ENCODE measurements around the gene THOC5. TPM values are rescaled to one million over a fixed set of nuclear protein-coding genes. Genes with fewer than 3 reads are reported as not detected.
"Not testable (repeated sequence)": the region's sequence is repeated elsewhere in the genome, so short reads cannot be mapped to it uniquely, and the experiment has no call there.

The THOC5 gene
- total and polyA plus RNA-seq, 2 experiments from 2014 or later: 24.6 to 53.4 TPM

GRCh38 chr22:29594447-29594846 is 40.9 kb upstream of the THOC5 start:
- H3K79me2 ChIP-seq (replicated peaks; ENCODE audit: insufficient read depth); H3K4me1 Mint-ChIP-seq; H3K36me3 Mint-ChIP-seq (ENCODE audit: low read depth); H3K9me3 Mint-ChIP-seq; ATAC-seq; H4K20me1 ChIP-seq (replicated peaks; ENCODE audit: insufficient read depth); H3K4me3 ChIP-seq; H2AFZ ChIP-seq; H3K4me2 ChIP-seq; H3K36me3 ChIP-seq (ENCODE audit: insufficient read depth); H3K27me3 Mint-ChIP-seq (ENCODE audit: insufficient read depth, low read depth, poor library complexity); H3K27ac ChIP-seq (ENCODE audit: low read depth); H3F3A ChIP-seq (replicated peaks; ENCODE audit: low read depth); H3K4me1 ChIP-seq (ENCODE audit: insufficient read depth); H3K27ac Mint-ChIP-seq; DNase-seq (ENCODE audit: low spot score); H3K9me2 ChIP-seq (ENCODE audit: insufficient read depth); H3K4me3 Mint-ChIP-seq: not testable (repeated sequence)
- peaks cover 29% of the 10 kb centered on the region for H3K27me3 ChIP-seq (ENCODE audit: insufficient read depth)

- H2AFZ ChIP-seq: peak overlapping the region; percentile 63; the same call in 1 of the 2 replicates
- Mint-ChIP-seq H3K27ac (no peak overlapping the region), H3K9me3 (peaks cover 3% of the 10 kb centered on the region; the same call in 1 of the 3 replicates), H3K4me1 (peaks cover 3% of the 10 kb centered on the region; the same call in 1 of the 3 replicates), H3K4me3 (no peak overlapping the region), H3K27me3 (ENCODE audit: insufficient read depth, low read depth, poor library complexity) (no peaks in the 10 kb centered on the region), H3K36me3 (ENCODE audit: low read depth) (no peaks in the 10 kb centered on the region)
- TF ChIP-seq ETS1 (IDR thresholded peaks at IDR 0.05): no peak
- TF ChIP-seq CREB1 (CRISPR knock-in tag; IDR thresholded peaks at IDR 0.05; ENCODE audit: low read depth): no peak
- TF ChIP-seq EZH2 (IDR thresholded peaks at IDR 0.05; ENCODE audit: low read depth, unreplicated experiment): no peak
- TF ChIP-seq JUNB (IDR thresholded peaks at IDR 0.05; ENCODE audit: unreplicated experiment): no peak
- TF ChIP-seq ZNF114 (CRISPR knock-in tag; IDR thresholded peaks at IDR 0.05): no peak
- no peak for TF ChIP-seq EZH2phosphoT487 (IDR thresholded peaks at IDR 0.05; ENCODE audit: unreplicated experiment)
- ATAC-seq (peak; percentile 31; the same call in 1 of the 3 replicates), DNase-seq (ENCODE audit: low spot score) (no peak)
- H3K9me2 ChIP-seq (ENCODE audit: insufficient read depth): no peaks in the 10 kb centered on the region
- H3K4me3 ChIP-seq: no peak overlapping the region
- H4K20me1 ChIP-seq (replicated peaks; ENCODE audit: insufficient read depth): no peaks in the 10 kb centered on the region
- peaks cover 4% of the 10 kb centered on the region; the same call in 1 of the 2 replicates for H3K4me1 ChIP-seq (ENCODE audit: insufficient read depth)
- no peaks in the 10 kb centered on the region for H3K36me3 ChIP-seq (ENCODE audit: insufficient read depth)
- no peak overlapping the region for H3K4me2 ChIP-seq
- peaks cover 5% of the 10 kb centered on the region for H3F3A ChIP-seq (replicated peaks; ENCODE audit: low read depth)
- no peaks in the 10 kb centered on the region for H3K79me2 ChIP-seq (replicated peaks; ENCODE audit: insufficient read depth)
- H3K27me3 ChIP-seq (ENCODE audit: insufficient read depth): peaks cover 24% of the 10 kb centered on the region
- no peak overlapping the region for H3K27ac ChIP-seq (ENCODE audit: low read depth)
Measured at GRCh38 chr22:29593923-29594322, 40.4 kb upstream of the THOC5 start.

- H2AFZ ChIP-seq: peak overlapping the region; percentile 74; the same call in 1 of the 2 replicates
- no peaks in the 10 kb centered on the region for H3K36me3 Mint-ChIP-seq (ENCODE audit: low read depth)
- H3K27me3 ChIP-seq (ENCODE audit: insufficient read depth): no peaks in the 10 kb centered on the region
- TF ChIP-seq ZNF462 (CRISPR knock-in tag; IDR thresholded peaks at IDR 0.05) (no peak), EZH2phosphoT487 (IDR thresholded peaks at IDR 0.05; ENCODE audit: unreplicated experiment) (no peak)
- H3K4me3 ChIP-seq: no peak overlapping the region
- no peak for ATAC-seq
- H3K79me2 ChIP-seq (replicated peaks; ENCODE audit: insufficient read depth): no peaks in the 10 kb centered on the region
- no peaks in the 10 kb centered on the region for H3K9me3 Mint-ChIP-seq
- H3K4me1 Mint-ChIP-seq: no peaks in the 10 kb centered on the region
- H3K27ac ChIP-seq (ENCODE audit: low read depth): no peak overlapping the region
- H3K27ac Mint-ChIP-seq: no peak overlapping the region
- no peak overlapping the region for H3K4me3 Mint-ChIP-seq
- DNase-seq (ENCODE audit: low spot score): no peak
- no peak overlapping the region for H3K4me2 ChIP-seq
- no peaks in the 10 kb centered on the region for H4K20me1 ChIP-seq (replicated peaks; ENCODE audit: insufficient read depth)
- H3F3A ChIP-seq (replicated peaks; ENCODE audit: low read depth): no peaks in the 10 kb centered on the region
- H3K27me3 Mint-ChIP-seq (ENCODE audit: insufficient read depth, low read depth, poor library complexity): no peaks in the 10 kb centered on the region
- no peaks in the 10 kb centered on the region for H3K9me2 ChIP-seq (ENCODE audit: insufficient read depth)
- no peaks in the 10 kb centered on the region for H3K36me3 ChIP-seq (ENCODE audit: insufficient read depth)
- H3K4me1 ChIP-seq (ENCODE audit: insufficient read depth): no peaks in the 10 kb centered on the region
Measured at GRCh38 chr22:29587938-29588699, 34.6 kb upstream of the THOC5 start.
